ENCODE measurements around the gene PCCA.
"Not testable (repeated sequence)": the region's sequence is repeated elsewhere in the genome, so short reads cannot be mapped to it uniquely, and the experiment has no call there.

The PCCA gene

DNA sequence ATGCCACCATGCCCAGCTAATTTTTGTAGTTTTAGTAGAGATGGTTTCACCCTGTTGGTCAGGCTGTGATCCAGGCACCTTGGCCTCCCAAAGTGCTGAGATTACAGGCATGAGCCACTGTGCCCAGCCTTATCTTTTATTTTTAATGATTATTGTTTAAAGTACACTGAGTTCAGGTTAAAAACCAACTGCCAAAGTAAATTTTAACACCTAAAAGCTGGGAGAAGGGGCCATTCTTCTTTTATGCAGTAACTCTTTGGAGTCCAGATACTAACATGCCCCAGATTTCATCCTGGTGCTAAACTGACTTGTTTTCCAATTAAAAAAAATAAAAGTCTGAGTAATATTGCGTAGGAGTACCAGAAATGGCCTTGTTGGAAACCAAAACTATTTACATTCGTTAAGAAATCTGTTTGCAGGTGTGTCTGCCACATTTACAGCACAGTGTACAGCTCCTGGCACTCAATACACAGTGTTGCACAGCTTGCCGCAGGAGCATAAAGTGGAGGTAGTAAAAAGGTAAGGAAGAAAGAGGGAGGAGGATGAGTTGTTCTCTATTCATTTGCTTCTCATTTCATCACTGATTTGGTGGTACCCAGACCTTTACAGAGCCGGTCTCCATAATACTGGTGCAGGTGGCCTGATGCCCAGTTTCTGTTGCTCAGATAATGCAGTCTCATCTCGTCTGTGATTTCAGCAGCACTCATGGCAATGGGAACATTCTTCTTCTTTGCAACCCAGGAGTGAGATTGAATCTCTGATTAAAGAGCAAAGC, 108.9 kb downstream of the PCCA start:
- no peak for DNase-seq

DNA sequence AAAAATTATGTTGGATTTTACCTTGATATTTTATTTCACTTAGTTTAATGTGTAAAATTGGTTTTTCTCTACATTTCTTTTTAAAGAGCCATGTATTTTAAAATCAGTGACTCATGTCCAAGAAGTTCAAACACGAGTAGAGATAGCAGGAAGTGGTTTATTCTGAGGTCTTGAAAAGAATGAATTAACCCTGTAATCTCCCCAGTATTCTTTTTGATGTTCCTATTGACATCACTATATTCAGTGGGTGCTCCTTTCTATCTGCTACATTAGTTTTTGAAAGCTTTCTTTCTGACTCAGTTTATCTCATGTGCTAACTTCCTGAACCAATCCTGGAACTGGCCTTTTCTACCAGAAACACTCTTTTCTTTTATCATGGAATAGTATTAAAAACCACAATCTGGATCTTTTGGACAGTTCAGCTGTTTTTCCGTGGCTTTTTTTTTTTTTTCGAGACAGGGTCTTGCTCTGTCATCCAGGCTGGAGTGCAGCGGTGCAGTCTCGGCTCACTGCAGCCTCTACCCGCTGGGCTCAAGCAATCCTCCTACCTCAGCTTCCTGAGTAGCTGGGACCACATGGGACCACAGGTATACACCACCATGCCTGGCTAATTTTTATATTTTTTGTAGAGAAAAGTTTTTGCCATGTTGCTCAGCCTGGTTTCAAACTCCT, 114.9 kb downstream of the PCCA start:
- no peak for DNase-seq

DNA sequence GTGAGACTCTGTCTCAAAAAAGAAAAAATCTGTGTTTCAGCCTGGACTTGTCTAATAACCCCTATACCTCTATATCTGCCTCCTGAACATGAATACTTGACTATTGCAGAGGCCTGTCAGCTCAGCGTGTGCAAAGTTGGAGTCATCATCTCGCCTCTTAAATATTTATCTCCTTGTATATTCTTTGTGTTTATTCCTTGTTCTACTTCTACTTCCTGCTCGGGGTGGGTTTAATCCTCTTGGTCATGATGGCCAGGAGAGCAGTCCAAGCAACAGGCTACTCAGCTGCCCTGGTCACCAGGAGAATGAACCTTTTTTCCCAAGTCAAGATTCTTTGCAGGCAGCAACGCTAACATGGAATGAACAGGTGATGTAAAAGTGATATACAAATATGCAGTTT, 119.1 kb downstream of the PCCA start:
- DNase-seq = no peak

DNA sequence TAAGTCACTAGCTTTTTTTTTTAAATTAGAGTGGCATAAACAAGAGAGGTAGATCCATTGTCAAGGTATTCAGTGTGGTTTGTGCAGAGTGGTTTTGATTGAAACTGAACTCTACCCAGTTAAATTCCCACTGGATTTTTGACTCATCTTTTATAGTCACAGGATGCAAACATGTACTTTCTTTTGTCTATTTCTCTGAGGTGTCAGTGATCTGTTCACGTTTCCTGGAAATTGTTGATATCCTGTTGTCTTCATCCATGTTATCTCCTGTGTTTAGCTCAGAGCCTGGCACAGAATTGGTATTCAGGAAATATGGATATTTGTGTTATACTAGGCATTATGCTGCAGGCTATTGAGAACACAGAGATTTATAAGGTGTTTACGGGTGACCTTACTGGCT, 119.7 kb downstream of the PCCA start:
- DNase-seq = no peak

DNA sequence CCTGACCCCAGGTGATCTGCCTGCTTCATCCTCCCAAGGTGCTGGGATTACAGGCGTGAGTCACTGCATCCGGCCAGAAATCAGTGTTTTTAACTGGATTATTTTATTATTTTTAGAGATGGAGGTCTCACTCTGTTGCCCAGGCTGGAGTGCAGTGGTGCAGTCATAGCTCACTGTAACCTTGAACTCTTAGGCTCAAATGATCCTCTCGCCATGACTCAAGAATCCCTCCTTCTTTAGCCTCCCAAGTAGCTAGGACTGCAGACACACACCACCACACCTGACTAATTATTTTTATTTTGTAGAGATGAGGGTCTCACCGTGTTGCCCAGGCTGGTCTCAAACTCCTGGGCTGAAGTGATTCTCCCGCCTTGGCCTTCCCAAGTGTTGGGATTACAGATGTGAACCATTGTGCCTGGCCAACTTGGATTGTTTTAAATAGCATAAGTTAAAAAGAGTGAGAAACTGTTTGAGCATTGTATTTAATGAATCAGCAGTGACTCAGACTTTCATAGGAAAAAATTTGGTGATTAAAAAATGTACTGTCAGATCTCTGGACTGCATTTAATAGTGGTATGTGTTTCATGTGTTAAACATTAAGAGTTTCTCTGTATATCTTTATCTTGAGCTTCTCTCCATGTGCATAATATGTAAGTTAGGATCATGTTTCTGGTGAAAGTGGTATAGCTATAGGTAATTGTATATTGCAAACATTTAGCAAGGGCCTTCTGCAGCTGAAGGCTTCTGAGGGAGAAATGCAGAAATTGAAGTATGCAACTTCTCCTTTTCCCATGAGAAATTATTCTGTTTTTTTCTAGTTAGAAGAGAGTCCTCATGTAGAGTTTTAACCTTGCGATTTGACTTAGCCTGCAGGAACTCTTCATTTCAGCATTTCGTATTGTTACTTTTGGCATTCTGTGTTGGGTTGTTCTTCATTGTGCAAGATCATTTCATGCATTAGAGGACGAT, 121.2 kb downstream of the PCCA start:
- DNase-seq = no peak

DNA sequence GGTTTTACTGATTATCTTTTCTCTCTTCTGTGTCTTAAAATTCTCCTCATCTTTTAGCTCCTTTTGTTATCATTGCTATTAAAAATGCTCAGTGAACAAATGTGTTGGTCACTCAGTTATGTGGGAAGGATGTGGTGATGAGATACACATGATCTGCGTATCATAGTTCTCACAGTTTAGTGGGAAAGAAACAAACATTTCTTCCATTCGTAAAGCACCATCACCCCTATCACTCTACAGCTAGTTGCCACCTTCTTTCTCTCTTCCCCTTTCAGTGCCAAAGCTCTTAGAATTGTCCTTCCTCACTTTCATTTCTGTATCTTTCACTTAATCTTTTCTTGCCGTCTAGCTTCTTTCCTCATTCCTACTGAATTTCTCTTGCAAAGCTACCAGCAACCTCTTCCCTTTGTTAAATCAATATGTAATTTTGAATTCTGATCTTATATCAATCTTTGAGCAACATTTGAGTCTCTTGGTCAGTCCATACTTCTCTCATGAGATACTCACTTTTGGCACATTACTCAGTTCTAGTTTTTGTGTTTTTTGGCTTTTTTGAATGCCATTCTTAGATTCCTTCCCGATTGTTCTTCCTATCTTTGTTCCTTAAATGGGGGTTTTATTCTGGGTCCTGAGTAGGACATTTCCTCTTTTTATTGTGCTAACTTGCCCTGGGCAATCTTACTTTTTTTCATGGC, 122.3 kb downstream of the PCCA start:
- DNase-seq = no peak

DNA sequence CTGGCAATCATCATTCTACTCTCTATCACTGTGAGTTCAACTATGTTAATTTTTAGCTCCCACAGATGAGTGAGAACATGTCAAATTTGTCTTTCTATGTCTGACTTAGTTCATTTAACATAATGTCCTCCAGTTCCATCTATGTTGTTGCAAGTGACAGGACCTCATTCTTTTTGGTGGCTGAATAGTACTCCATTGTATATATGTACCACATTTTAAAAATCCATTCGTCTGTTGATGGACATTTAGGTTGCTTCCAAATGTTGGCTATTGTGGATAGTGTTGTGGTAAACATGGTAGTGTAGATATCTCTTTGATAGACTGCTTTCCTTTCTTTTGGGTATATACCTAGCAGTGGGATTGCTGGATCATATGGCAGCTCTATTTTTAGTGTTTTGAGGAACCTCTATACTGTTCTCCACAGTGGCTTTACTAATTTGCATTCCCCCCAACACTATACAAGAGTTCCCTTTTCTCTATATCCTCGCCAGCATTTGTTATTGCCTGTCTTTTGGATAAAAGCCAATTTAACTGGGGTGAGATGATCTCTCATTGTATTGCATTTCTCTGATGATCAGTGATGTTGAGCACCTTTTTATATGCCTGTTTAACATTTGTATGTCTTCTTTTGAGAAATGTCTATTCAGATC, 124.1 kb downstream of the PCCA start:
- DNase-seq = no peak

DNA sequence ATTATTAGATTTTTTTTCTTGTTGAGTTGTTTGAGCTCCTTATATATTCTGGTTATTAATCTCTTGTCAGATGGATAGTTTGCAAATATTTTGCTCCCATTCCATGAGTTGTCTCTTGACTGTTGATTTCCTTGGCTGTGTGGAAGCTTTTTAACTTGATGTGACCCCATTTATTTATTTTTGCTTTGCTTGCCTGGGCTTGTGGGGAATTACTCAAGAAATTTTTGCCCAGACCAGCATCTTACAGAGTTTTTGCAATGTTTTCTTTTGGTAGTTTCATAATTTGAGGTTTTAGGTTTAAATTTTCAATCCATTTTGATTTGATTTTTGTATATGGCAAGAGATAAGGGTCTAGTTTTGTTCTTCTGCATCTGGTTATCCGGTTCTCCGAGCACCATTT, 124.7 kb downstream of the PCCA start:
- no peak for DNase-seq

DNA sequence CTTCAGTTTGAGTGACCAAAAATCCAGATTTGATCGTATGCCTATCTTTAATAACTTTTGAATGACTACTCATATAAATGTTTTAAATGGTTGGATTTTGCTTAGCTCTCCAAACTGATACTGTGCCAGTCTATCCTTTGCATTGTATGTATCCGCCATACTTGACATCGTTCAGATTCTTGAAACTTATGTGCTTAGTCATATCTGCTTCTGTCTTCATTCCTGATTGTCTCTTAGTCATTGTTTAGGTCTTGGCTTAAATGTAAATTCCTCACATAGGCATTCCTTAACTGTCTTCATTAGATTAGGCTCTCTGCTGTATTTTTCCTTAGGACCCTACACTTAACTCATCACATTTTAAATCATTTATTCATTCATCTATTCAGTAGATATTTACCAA, 126.0 kb downstream of the PCCA start:
- no peak for DNase-seq

DNA sequence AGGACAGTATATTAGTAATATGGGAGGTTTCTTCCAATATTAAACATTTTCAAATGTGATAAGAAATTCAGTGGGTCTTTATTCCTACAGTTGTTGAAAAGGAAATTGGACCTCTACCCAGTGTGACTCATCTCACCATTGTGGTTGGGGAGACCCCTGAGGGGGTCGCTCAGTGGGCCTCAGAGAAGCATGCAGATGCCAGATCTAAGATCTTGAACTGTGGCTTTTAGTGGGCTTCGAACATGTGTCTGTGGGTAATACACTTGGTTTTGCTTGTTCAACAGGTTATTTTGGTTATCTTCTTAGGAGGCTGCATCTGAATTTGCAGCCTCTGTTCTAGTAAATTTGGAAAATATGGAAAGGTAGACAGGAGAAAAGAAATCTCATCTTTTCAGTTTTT, 132.3 kb downstream of the PCCA start:
- DNase-seq = no peak

DNA sequence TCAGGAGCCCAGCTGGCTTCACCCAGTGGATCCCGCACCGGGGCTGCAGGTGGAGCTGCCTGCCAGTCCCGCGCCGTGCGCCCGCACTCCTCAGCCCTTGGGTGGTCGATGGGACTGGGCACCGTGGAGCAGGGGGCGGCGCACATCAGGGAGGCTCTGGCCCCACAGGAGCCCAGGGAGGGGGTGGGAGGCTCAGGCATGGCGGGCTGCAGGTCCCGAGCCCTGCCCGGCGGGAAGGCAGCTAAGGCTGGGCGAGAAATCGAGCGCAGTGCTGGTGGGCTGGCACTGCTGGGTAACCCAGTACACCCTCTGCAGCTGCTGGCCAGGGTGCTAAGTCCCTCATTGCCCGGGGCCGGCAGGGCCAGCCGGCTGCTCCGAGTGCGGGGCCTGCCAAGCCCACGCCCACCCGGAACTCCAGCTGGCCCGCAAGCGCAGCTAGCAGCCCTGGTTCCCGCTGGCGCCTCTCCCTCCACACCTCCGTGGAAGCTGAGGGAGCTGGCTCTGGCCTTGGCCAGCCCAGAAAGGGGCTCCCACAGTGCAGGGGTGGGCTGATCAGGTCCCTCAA, 135.2 kb downstream of the PCCA start:
- DNase-seq = not testable (repeated sequence)

DNA sequence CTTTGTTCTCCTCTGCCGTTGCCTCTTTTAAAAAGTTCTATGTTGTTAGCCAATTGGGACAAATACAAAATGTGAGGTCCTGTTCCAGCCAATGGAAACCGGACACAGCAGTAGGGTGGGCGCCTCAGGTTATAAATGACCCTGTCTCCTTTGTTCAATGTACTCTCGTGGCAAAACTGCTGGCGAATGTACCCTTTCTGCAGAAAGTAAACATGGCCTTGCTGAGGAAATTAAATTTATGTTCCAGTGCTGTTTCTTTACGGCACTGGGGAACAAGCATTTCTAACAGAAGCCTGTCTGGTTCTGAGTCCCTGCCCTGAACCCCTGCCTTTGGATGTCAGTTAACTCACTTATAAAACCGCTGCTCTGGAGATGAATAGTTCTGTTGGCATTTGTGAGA, 140.7 kb downstream of the PCCA start:
- DNase-seq = no peak

DNA sequence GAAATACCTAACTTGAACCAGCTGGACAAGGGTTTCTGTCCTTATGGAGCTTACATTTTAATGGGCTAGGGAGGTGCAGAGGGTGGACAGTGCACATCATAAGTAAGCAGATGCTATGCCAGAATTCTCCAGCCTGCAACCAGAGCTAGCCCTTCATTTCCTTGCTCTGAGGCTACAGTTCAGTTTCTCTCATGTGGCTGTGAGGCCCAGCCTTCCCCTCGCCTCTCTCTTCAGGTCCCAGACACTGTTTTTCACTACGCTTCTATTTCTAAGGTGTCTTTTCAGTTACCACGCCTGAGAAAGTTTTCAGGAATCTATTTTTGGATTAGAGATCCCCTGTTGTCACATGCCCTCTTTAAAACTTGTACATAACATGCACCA, 141.9 kb downstream of the PCCA start:
- no peak for DNase-seq

DNA sequence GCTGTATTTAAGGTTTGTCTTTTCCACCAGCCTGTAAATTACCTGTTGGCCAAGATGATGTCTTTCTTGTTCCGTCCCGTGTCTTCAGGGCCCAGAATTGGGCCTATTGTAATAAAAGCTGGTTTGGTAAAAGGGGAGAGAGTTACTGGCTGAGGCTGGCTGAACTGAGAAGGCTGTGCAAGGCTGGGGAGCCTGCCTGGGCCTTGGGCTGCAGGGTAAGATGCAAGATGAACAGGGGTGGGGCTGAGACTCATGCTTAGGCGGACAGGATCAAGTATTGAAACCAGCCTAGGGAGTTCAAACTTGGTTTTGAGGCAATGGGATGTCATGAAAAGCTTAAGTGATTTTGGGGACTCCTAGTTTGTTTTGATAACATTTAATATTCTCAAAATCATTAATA, 142.3 kb downstream of the PCCA start:
- DNase-seq = no peak

DNA sequence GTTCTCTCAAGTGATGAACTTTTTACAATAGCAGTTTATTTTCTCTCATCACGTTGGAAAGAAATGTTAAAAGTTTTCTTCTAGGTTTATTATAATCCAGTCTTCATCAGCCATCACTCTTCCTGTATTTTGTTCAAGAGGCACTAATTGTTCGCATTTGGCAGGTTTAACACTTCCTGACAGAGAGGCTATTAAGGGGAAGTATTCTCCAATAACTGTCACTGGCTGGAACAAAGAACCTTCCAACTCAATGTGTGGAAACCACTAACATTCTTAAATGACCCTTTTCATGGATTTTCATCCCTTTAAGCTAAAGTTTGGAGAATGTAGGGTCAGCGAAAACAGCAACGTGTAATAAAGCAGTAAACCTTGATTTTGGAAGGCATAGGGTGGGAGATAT, 145.1 kb downstream of the PCCA start:
- no peak for DNase-seq

DNA sequence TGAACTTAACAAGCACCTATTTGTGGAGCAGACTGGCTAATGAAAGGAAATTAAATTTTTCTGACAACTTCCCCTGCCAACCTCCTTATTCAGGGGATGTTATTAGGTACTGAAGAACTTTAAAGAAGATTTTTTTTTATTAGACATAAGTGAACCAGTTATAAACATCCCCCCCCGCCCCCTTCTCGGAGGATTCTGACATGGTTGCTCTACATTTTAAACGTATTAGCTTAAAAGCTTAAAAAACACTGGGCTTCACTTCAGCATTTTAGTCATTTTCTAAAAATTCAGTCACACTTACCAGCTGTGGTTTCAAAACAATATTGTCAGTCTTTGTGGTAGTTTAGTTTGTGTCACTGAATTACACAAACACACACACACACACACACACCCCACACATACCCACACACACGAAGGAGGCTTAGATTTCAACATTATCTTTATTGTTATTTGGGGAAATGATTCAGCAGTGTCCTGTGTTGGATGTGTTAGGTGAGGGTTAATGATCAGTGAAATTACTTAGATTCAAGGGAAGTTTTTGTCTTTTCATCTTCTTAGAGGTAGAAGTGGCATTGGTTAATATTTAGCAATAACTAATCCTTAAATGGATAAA, 145.7 kb downstream of the PCCA start:
- DNase-seq = no peak

DNA sequence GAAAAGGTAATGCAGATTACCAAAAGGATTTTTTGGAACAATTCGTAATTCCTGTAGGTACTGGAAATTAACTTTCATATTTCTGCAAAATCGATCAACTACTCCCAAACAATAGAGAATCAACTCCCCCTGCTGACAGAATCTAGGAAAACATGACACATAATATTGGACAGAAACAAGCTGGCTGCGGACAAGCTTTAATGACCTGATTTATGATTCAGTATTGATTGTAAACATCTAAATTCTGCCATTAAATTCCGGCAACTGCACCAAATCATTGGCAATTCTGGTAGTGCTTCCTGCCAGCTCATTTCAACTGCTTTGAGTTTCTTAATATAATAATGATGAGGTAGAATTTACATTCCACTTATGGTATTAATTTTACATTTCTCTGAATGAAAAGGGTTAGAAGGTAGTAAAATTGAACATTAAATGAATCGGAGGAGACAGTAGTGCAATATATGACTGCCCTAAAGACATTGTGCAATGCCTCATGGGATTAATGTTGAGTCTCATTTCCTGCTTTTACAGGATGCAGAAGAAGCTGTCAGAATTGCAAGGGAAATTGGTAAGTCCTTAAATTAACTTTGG, 146.5 kb downstream of the PCCA start:
- DNase-seq = no peak

DNA sequence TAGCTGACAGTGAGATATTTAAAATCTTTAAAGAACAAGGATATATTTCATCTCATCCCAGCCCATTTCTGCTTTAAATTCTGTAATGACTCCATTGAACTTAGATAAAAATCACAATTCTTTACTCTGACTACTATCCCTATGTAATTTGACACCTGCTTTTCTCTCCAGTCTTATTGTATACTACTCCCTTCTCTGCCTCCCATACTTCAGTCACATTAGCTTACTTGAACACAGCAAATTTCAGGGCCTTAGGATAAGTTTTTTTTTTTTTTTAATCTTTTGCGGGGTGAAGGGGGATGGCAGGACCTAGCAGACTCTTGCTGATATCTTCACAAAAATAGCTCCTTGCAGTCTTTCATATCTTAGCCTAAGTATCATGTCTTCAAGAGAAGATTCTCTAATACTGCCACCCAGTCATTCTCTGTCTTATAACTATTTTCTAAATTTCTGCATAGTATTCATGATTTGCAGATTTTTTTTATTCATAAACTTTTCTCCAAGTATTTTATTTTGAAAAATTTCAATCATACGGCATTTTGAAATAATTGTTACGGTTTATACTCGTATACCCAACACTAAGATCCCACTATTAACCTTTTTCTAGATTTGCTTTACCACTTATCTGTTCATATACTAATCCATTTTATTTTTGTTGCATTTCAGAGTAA, 151.4 kb downstream of the PCCA start:
- DNase-seq = no peak

DNA sequence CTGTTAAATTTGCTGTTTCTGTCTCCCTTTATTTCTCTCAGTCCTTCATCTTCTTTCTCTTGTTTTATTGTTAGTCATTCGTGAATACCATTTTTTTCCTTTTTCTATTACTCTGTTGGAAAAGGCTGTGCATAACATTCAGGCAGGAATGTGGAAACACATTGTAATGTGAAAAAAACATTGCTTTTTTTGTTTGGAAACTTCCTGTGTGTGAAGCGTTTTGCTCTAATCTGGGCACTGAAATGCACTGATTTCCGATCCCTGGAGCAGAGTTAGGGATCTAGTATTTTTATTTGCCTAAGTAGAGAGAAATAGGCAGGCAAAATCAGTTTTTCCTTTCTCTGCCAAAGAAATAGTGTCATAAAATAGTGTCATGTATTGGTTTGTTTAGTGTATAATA, 155.5 kb downstream of the PCCA start:
- DNase-seq = no peak

DNA sequence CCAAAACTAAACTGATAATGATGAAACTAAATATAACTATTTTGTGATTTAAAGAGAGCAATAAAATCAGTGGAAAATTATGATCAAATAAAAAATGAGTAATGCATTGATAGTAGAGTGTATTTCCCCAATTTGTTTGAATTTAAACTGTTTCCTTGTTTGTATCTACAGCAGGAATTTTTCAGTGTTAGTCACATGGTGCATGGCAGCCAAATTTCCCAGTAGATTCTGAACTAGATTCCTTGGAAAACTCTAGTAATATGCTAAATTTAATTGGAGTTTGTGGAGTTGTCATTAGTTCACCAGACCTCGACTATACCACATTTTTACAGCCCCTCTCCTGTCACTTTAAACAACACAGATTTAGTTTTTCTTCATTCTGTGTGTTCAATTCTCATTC, 156.2 kb downstream of the PCCA start:
- no peak for DNase-seq

DNA sequence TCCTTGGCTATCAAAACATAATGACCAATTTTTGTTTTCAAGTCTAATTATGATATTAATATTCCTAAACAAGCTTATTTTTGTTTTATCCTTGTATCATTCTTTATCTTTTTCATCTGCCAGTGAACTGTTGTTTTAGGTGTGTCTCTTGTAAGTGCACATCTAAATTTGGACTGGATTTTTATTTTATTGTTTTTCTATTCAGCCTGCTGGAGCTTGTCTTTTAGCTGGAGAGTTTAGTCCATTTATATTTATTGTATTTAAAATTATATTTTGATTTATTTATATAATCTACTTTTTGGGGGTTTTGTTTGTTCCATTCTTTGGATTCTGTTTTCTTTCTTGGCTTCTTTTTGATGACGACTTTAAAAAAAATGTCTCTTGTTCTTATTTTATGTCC, 159.0 kb downstream of the PCCA start:
- no peak for DNase-seq
